Lower lobe of right lung (tissue), 2 donors: ENCODE results near the gene CCR5AS.

Experiments
- ATAC-seq, 2 donors: fragments of 200-7000 bp; cut with Tn5 transposase; one replicate each; pipeline ENCODE4 v1.9.1; 2020 to 2022; ENCODE audit warnings: mild to moderate bottlenecking in 2 of 2, moderate library complexity in 2 of 2
- DNase-seq: peaks from one replicate; pipeline ENCODE4 v3.0.0-alpha.2; 2020
- H3K27ac ChIP-seq: fragments of 200-600 bp; one replicate; pipeline ENCODE4 v1.8.0; 2022
- H3K27me3 ChIP-seq: fragments of 200-600 bp; one replicate; pipeline ENCODE4 v1.8.0; 2022; ENCODE audit warnings: low read depth
- H3K36me3 ChIP-seq: fragments of 200-600 bp; one replicate; pipeline ENCODE4 v1.8.0; 2022; ENCODE audit warnings: mild to moderate bottlenecking
- H3K4me1 ChIP-seq: fragments of 200-600 bp; one replicate; pipeline ENCODE4 v1.8.0; 2022
- H3K4me3 ChIP-seq: fragments of 200-600 bp; one replicate; pipeline ENCODE4 v1.8.0; 2022; ENCODE audit warnings: mild to moderate bottlenecking
- H3K9me3 ChIP-seq: fragments of 200-600 bp; one replicate; pipeline ENCODE4 v1.8.0; 2022
- intact Hi-C: fragments of 100-400 bp; cut with DNase I; formaldehyde crosslinking; loops from one replicate; pipeline ENCODE4 v1.11.0; 2022
- TF ChIP-seq, protein P1 (sequence below): fragments of 200-600 bp; IDR thresholded peaks from one replicate; pipeline ENCODE4 v1.8.0; 2022; ENCODE audit warnings: antibody characterized with exemption, mild to moderate bottlenecking
- donor health status: DM: no; HTN: yes; CAD: no; lungs with severe emphysema.

The CCR5AS gene

DNA sequence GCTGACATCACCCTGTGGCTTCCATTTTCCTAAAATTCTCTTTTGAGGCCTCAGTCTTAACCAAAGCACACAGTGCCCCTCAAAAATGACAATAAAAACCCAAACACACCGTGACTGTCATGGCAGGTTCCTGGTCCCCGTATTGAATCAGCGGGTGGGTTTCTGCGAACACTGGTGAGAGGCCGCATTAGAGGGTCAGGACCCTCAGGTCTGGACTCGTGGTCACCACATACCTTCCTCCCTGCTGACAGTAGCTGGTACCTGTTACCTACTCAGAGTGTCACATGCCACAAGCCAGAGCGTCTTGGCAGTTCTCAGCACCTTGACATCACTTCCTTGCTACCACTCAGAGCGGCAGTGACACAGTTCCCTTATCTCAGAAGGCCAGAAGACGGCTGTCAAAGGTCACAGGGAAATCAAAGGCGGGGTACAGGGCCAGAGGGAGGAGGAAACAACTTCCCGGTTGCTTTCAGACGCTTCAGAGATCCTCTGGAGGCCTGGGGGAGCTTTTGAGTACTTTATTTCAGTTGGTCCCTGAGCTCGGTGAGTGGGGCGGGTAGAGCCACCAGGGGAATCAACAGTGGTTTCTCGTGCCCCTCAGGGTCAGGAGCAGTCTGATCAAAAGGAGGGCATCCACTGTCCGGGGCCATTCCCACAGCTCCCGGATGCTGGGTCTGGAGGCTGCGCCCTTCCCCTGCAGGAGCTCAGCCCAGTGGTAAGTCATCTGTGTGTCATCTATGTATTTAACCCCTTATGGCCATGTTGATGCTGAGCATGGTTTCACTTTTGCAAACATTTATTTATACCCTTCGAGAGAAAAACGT, at the start of gene CCR5AS, which contains the start of gene CCRL2:
Gene CCR5AS (minus strand): TSS at position 279 of the 824 bp plus-strand sequence.
Gene CCRL2 (plus strand): TSS at position 472 of the 824 bp plus-strand sequence. CDS start 821 bp downstream, outside the sequence.
- Histone ChIP-seq H3K4me3 (peak within 1 kb of the TSS; percentile 49), H3K27ac (peak within 1 kb of the TSS; percentile 85), H3K4me1 (peaks cover 71% of the 10 kb centered on the region), H3K9me3 (no peaks in the 10 kb centered on the region), H3K36me3 (no peaks in the 10 kb centered on the region), H3K27me3 (no peaks in the 10 kb centered on the region)
- intact Hi-C loops = no loop called here
- ATAC-seq (peak; percentile 83 to 90), DNase-seq (peak; percentile 78)
- TF ChIP-seq, protein P1, sequence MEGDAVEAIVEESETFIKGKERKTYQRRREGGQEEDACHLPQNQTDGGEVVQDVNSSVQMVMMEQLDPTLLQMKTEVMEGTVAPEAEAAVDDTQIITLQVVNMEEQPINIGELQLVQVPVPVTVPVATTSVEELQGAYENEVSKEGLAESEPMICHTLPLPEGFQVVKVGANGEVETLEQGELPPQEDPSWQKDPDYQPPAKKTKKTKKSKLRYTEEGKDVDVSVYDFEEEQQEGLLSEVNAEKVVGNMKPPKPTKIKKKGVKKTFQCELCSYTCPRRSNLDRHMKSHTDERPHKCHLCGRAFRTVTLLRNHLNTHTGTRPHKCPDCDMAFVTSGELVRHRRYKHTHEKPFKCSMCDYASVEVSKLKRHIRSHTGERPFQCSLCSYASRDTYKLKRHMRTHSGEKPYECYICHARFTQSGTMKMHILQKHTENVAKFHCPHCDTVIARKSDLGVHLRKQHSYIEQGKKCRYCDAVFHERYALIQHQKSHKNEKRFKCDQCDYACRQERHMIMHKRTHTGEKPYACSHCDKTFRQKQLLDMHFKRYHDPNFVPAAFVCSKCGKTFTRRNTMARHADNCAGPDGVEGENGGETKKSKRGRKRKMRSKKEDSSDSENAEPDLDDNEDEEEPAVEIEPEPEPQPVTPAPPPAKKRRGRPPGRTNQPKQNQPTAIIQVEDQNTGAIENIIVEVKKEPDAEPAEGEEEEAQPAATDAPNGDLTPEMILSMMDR = no peak

DNA sequence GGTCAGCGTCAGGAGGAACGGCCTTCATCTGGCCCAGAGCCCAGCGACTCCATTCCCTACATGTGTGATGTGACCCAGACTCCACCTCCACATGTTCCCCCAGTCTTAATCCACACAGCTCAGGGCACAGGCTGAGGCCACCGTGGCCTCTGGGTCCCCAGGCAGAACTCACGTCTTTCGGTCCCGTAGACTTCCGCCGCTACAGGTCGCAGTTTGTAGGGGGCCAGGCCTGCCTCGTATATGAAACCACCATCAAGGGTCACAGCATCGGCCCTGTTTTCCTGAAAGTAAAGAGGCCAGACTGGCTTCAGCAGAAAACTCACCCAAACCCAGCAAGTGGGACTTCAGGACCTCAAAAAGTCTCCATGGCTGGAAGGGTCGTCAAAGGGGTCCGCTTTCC, 49.3 kb upstream of the CCR5AS start:
- H3K27ac ChIP-seq = no peak overlapping the region
- H3K4me3 ChIP-seq = no peak overlapping the region
- H3K27me3 ChIP-seq = no peaks in the 10 kb centered on the region
- no peaks in the 10 kb centered on the region for H3K9me3 ChIP-seq
- DNase-seq (no peak), ATAC-seq (no peak)
- intact Hi-C loops = no loop called here
- H3K36me3 ChIP-seq = no peaks in the 10 kb centered on the region
- TF ChIP-seq, protein P1 = no peak
- no peaks in the 10 kb centered on the region for H3K4me1 ChIP-seq

DNA sequence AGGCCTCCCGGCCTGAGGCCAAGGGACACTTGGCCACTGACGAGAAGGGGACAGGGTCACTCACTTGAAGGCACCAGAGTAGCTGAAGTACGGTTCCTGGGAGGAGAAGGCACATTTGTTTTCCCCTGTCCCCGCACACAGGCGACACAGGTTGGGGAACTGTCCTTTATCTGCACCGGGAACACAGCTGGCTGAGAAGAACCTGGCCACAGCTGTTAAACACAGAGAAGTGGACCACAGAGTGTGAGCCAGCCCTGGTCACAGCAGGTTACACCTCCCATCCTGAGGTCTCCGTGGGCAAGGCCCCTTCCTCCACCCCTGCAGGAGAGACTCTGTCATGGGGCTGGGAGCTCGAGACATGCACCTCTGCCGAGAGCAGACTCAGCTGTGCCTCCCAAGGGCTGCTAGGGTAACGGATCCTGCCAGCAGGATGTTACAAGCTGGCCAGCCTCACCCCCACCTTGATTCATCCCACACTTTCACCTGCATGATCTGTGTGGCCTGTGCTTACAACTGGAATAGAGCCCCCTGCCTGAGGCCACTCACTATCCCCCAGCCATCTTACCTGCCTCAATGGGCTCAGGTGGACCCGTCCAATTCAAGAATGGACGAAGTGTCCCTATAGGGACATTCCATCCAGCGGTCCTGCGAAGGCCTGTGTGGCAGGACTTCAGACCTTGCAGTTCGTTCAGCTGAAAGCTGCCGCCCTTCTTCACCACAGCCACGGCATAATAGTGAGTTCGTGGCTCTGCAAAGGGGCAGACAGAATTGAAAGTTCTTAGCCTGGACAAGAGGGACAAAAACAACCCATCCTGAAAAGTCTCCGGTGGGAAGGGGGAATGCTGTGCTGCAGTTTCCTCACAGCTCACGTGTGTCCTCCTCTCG, 48.6 kb upstream of the CCR5AS start:
- TF ChIP-seq, protein P1 = no peak
- Histone ChIP-seq H3K4me1 (no peaks in the 10 kb centered on the region), H3K36me3 (no peaks in the 10 kb centered on the region), H3K9me3 (no peaks in the 10 kb centered on the region), H3K27ac (no peak overlapping the region), H3K4me3 (no peak overlapping the region), H3K27me3 (no peaks in the 10 kb centered on the region)
- intact Hi-C loops = no loop called here
- no peak for DNase-seq
- peak in 1 of 2 donors; percentile 25 for ATAC-seq

DNA sequence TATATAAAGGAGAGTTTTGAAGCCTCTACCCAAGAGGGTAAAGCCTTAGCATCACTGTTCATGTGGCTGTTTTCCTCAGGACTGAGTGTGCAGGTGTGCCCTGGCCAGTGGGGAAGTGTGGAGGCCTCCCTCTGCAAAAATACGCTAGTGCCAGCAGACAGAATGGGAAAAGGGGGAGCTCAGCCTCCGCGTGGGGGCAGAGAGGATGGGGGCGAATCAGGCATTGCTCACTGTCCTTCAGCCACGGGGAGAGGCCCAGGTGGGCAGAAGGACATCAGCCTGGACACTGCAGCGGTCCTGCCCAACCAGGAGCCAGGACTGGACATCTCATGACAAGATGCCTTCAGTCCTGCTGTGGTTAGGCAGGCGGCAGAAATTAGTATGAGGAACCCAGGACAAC, 47.7 kb upstream of the CCR5AS start:
- intact Hi-C loops = no loop called here
- TF ChIP-seq, protein P1 = no peak
- no peak overlapping the region for H3K4me3 ChIP-seq
- H3K27me3 ChIP-seq = no peaks in the 10 kb centered on the region
- DNase-seq (no peak), ATAC-seq (no peak)
- H3K9me3 ChIP-seq = no peaks in the 10 kb centered on the region
- no peaks in the 10 kb centered on the region for H3K4me1 ChIP-seq
- no peaks in the 10 kb centered on the region for H3K36me3 ChIP-seq
- no peak overlapping the region for H3K27ac ChIP-seq

DNA sequence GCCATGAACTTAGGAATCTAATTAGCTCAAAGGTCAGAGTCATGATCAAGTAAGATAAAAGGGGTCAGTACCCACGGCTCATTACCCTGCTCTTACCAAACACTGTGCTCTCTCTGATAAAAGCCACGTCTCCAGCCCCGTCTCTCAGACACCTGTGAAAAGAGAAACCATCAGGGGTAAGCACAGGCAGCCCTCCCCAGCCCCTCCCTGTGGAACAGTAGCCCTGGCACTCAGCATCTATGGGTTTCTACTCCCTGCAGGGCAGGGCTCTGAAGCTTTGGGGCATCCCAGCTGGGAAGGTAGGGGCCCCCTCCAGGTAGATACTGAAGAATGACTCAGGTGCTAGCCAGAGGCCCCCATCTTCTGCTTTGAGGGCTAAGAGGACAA, 47.3 kb upstream of the CCR5AS start:
- Histone ChIP-seq H3K4me1 (no peaks in the 10 kb centered on the region), H3K4me3 (no peak overlapping the region), H3K27ac (no peak overlapping the region), H3K27me3 (no peaks in the 10 kb centered on the region), H3K36me3 (no peaks in the 10 kb centered on the region), H3K9me3 (no peaks in the 10 kb centered on the region)
- DNase-seq (no peak), ATAC-seq (no peak)
- intact Hi-C loops = no loop called here
- TF ChIP-seq, protein P1 = no peak
